Ovary (tissue), 3 donors: Measurements from ENCODE around the gene CHRNE.

ENCODE experiments used
- EP300 ChIP-seq: sonication (generic); formaldehyde crosslinking; IDR thresholded peaks from one replicate; pipeline ENCODE4 v1.6.1; 2017; ENCODE audit warnings: antibody characterized with exemption
- TF ChIP-seq, protein P1 (sequence below), 3 donors: fragments of 450-650 bp in 2 of 3; fragments of 200-600 bp in 1 of 3; IDR thresholded peaks; one replicate each; pipeline versions ENCODE4 v1.5.1 to v1.8.0; 2016 to 2022; ENCODE audit warnings: antibody characterized with exemption in 3 of 3, mild to moderate bottlenecking in 1 of 3
- donor health status: DM: no; HTN: no; CAD: no.

DNA sequence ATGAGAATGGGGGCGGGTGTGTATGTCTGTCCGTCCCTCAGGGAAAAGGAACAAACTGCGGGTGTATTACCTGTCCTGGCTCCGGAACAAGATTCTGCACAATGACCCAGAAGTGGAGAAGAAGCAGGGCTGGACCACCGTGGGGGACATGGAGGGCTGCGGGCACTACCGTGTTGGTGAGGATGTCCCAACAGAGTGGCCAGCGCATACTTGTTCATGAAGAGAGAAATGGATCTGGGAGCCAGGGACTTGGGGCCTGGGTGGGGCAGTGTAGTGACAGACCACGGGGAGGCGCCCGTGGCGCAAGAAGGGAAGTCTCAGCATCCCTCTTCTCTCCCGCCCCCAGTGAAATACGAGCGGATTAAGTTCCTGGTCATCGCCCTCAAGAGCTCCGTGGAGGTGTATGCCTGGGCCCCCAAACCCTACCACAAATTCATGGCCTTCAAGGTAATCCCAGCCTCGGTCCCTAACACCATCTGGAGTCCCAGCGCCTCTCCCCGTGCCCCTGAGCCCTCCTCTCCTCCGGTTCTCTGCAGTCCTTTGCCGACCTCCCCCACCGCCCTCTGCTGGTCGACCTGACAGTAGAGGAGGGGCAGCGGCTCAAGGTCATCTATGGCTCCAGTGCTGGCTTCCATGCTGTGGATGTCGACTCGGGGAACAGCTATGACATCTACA is 7.1 kb downstream of the CHRNE start:
- TF ChIP-seq, protein P1, sequence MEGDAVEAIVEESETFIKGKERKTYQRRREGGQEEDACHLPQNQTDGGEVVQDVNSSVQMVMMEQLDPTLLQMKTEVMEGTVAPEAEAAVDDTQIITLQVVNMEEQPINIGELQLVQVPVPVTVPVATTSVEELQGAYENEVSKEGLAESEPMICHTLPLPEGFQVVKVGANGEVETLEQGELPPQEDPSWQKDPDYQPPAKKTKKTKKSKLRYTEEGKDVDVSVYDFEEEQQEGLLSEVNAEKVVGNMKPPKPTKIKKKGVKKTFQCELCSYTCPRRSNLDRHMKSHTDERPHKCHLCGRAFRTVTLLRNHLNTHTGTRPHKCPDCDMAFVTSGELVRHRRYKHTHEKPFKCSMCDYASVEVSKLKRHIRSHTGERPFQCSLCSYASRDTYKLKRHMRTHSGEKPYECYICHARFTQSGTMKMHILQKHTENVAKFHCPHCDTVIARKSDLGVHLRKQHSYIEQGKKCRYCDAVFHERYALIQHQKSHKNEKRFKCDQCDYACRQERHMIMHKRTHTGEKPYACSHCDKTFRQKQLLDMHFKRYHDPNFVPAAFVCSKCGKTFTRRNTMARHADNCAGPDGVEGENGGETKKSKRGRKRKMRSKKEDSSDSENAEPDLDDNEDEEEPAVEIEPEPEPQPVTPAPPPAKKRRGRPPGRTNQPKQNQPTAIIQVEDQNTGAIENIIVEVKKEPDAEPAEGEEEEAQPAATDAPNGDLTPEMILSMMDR (IDR thresholded peaks at IDR 0.05): no peak
- no peak for TF ChIP-seq EP300
